Neural cell (in vitro differentiated cells): Measurements from ENCODE around the gene PRDM2. TPM values are rescaled to one million over a fixed set of nuclear protein-coding genes. Genes with fewer than 3 reads are reported as not detected.

Experiments
- H2AFZ ChIP-seq: fragments of 200-600, 300-800 bp; sonication (generic), shearing (Covaris generic); 2 replicates; pipeline ENCODE4 v1.6.0; 2014; ENCODE audit warnings: low read depth, mild to moderate bottlenecking, antibody characterized with exemption, low read length, moderate library complexity
- H3F3A ChIP-seq: fragments of 200-600 bp; shearing (Covaris generic); 2 replicates; pipeline ENCODE4 v1.6.1; 2016; ENCODE audit warnings: mild to moderate bottlenecking, moderate library complexity, mixed read lengths, antibody characterized with exemption, low read length; ENCODE audit not compliant: insufficient read depth, poor library complexity, severe bottlenecking
- H3K27ac ChIP-seq: fragments of 200-600, 300-800 bp; sonication (generic), shearing (Covaris generic); 2 replicates; pipeline ENCODE4 v1.5.1; 2014; ENCODE audit warnings: mild to moderate bottlenecking, low read length, moderate library complexity
- H3K27me3 ChIP-seq: fragments of 300-800, 200-600 bp; sonication (generic), shearing (Covaris generic); 2 replicates; pipeline ENCODE4 v1.6.0; 2014; ENCODE audit warnings: mild to moderate bottlenecking, low read depth, low read length, moderate library complexity; ENCODE audit not compliant: insufficient read depth
- H3K36me3 ChIP-seq: fragments of 300-800, 200-600 bp; sonication (generic), shearing (Covaris generic); 2 replicates; pipeline ENCODE4 v1.5.1; 2014; ENCODE audit warnings: mild to moderate bottlenecking, antibody characterized with exemption, low read length, moderate library complexity; ENCODE audit not compliant: insufficient read depth
- H3K4me2 ChIP-seq: fragments of 300-800, 200-600 bp; sonication (generic), shearing (Covaris generic); 2 replicates; pipeline ENCODE4 v1.6.0; 2014; ENCODE audit warnings: mild to moderate bottlenecking, low read length
- H3K4me3 ChIP-seq: fragments of 300-800, 200-600 bp; sonication (generic), shearing (Covaris generic); 2 replicates; pipeline ENCODE4 v1.5.1; 2014; ENCODE audit warnings: mild to moderate bottlenecking, low read length, moderate library complexity
- H3K79me2 ChIP-seq: fragments of 200-600 bp; shearing (Covaris generic); replicated peaks from 2 replicates; pipeline ENCODE4 v1.6.0; 2014; ENCODE audit warnings: mild to moderate bottlenecking, low read length, moderate library complexity; ENCODE audit not compliant: insufficient read depth
- H3K9ac ChIP-seq: fragments of 300-800, 200-600 bp; sonication (generic), shearing (Covaris generic); 2 replicates; pipeline ENCODE4 v1.6.1; 2016; ENCODE audit warnings: mild to moderate bottlenecking, low read length, mixed read lengths
- H3K9me2 ChIP-seq: fragments of 200-600 bp; shearing (Covaris generic); 2 replicates; pipeline ENCODE4 v1.6.1; 2016; ENCODE audit warnings: mild to moderate bottlenecking, low read length, mixed read lengths; ENCODE audit not compliant: insufficient read depth
- H3K9me3 ChIP-seq: fragments of 200-600, 300-800 bp; sonication (generic), shearing (Covaris generic); 2 replicates; pipeline ENCODE4 v1.6.1; 2016; ENCODE audit warnings: mild to moderate bottlenecking, mixed run types, low read length, moderate library complexity, mixed read lengths
- H4K20me1 ChIP-seq: fragments of 200-600 bp; shearing (Covaris generic); 2 replicates; pipeline ENCODE4 v1.6.1; 2016; ENCODE audit warnings: mild to moderate bottlenecking, mixed run types; ENCODE audit not compliant: insufficient read depth
- EP300 ChIP-seq: fragments of 450-650 bp; conservative IDR thresholded peaks from 2 replicates; pipeline ENCODE4 v1.6.1; 2014; ENCODE audit warnings: antibody characterized with exemption, mild to moderate bottlenecking, moderate library complexity; ENCODE audit not compliant: poor library complexity, severe bottlenecking
- EZH2 ChIP-seq: fragments of 200-600, 300-800 bp; shearing (Covaris generic), sonication (generic); IDR thresholded peaks from 2 replicates; pipeline ENCODE4 v1.6.1; 2014; ENCODE audit warnings: antibody characterized with exemption, low read length, borderline replicate concordance, mild to moderate bottlenecking; ENCODE audit not compliant: insufficient read depth, poor library complexity, severe bottlenecking
- MXI1 ChIP-seq: fragments of 450-650 bp; conservative IDR thresholded peaks from 2 replicates; pipeline ENCODE4 v1.6.1; 2014; ENCODE audit warnings: antibody characterized with exemption, mild to moderate bottlenecking; ENCODE audit not compliant: poor library complexity, severe bottlenecking
- POLR2AphosphoS5 ChIP-seq: IDR thresholded peaks from 2 replicates; pipeline ENCODE4 v1.6.1; 2012
- RAD21 ChIP-seq: fragments of 450-650 bp; conservative IDR thresholded peaks from 2 replicates; pipeline ENCODE4 v1.6.1; 2014; ENCODE audit warnings: antibody characterized with exemption, mild to moderate bottlenecking, moderate library complexity
- SMC3 ChIP-seq: fragments of 450-650 bp; conservative IDR thresholded peaks from 2 replicates; pipeline ENCODE4 v1.6.1; 2014; ENCODE audit warnings: antibody characterized with exemption, mild to moderate bottlenecking, moderate library complexity; ENCODE audit not compliant: poor library complexity
- TAF1 ChIP-seq: IDR thresholded peaks from 2 replicates; pipeline ENCODE4 v1.6.1; 2012; ENCODE audit warnings: low read depth
- polyA plus RNA-seq: library from polyadenylated mRNA; depleted of rRNA; stranded (reverse); fragments of >200 nt; gene quantifications from 2 replicates; pipeline ENCODE4 v1.2.3, GENCODE V29; 2014
- TF ChIP-seq, protein P1 (sequence below): fragments of 450-650 bp; IDR thresholded peaks from 2 replicates; pipeline ENCODE4 v1.5.1; 2014; ENCODE audit warnings: antibody characterized with exemption, mild to moderate bottlenecking, moderate library complexity; ENCODE audit not compliant: poor library complexity, severe bottlenecking
- TF ChIP-seq, protein P2 (sequence below): IDR thresholded peaks from 2 replicates; pipeline ENCODE4 v1.6.1; 2012; ENCODE audit warnings: borderline replicate concordance

PRDM2 gene
- polyA plus RNA-seq, 1 donor from 2014 or later = 10.7 TPM

DNA sequence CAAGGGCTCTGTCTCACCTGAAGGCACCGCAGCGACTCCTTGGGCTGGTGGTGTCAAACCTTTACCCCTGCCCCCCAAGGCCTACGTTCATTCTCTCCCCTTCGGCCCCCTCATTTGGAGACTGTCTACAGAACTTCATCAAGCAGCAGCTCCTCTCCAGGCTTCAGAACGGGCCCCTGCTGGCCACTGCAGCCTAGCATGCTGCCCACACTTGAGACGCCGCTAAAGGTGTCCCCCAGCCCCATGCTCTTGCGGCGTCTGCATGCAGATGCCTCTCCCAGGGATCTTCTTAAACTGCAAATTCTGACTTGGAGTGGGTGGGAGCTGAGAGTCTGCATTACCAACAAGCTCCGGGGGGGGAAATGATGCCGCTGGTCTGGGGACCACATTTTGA, 104.2 kb downstream of the PRDM2 start:
- Histone ChIP-seq H3K79me2 (no peaks in the 10 kb centered on the region), H3F3A (no peaks in the 10 kb centered on the region), H3K9ac (no peak overlapping the region), H3K9me2 (no peaks in the 10 kb centered on the region), H3K36me3 (no peaks in the 10 kb centered on the region), H3K27me3 (no peaks in the 10 kb centered on the region), H3K4me2 (no peak overlapping the region), H2AFZ (no peak overlapping the region), H3K9me3 (no peaks in the 10 kb centered on the region), H4K20me1 (no peaks in the 10 kb centered on the region), H3K27ac (no peak overlapping the region), H3K4me3 (no peak overlapping the region)
- TF ChIP-seq EZH2 (no peak), MXI1 (no peak), POLR2AphosphoS5 (no peak), TAF1 (no peak), SMC3 (no peak), RAD21 (no peak), EP300 (no peak)
- TF ChIP-seq, protein P1, sequence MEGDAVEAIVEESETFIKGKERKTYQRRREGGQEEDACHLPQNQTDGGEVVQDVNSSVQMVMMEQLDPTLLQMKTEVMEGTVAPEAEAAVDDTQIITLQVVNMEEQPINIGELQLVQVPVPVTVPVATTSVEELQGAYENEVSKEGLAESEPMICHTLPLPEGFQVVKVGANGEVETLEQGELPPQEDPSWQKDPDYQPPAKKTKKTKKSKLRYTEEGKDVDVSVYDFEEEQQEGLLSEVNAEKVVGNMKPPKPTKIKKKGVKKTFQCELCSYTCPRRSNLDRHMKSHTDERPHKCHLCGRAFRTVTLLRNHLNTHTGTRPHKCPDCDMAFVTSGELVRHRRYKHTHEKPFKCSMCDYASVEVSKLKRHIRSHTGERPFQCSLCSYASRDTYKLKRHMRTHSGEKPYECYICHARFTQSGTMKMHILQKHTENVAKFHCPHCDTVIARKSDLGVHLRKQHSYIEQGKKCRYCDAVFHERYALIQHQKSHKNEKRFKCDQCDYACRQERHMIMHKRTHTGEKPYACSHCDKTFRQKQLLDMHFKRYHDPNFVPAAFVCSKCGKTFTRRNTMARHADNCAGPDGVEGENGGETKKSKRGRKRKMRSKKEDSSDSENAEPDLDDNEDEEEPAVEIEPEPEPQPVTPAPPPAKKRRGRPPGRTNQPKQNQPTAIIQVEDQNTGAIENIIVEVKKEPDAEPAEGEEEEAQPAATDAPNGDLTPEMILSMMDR = no peak
- TF ChIP-seq, protein P2, sequence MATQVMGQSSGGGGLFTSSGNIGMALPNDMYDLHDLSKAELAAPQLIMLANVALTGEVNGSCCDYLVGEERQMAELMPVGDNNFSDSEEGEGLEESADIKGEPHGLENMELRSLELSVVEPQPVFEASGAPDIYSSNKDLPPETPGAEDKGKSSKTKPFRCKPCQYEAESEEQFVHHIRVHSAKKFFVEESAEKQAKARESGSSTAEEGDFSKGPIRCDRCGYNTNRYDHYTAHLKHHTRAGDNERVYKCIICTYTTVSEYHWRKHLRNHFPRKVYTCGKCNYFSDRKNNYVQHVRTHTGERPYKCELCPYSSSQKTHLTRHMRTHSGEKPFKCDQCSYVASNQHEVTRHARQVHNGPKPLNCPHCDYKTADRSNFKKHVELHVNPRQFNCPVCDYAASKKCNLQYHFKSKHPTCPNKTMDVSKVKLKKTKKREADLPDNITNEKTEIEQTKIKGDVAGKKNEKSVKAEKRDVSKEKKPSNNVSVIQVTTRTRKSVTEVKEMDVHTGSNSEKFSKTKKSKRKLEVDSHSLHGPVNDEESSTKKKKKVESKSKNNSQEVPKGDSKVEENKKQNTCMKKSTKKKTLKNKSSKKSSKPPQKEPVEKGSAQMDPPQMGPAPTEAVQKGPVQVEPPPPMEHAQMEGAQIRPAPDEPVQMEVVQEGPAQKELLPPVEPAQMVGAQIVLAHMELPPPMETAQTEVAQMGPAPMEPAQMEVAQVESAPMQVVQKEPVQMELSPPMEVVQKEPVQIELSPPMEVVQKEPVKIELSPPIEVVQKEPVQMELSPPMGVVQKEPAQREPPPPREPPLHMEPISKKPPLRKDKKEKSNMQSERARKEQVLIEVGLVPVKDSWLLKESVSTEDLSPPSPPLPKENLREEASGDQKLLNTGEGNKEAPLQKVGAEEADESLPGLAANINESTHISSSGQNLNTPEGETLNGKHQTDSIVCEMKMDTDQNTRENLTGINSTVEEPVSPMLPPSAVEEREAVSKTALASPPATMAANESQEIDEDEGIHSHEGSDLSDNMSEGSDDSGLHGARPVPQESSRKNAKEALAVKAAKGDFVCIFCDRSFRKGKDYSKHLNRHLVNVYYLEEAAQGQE = no peak

DNA sequence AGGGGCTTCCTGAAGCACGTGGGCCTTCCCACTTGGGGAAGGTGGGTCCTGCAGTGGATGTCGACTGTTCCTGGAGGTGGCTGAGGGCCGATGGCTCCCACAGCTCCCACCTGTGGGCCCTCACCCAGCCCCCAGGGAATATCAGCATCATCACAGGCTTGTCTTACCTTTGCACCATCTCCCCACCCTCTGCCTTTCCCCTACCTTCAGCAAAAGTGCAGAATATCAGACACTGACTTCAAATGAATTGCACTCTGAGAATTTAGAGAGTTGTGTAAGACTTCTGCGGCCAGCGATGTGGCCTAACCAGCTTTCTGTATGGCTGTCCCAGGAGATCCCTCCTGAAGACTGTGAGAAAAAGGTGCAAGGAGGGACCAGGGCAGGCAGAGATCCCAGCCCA, 105.4 kb downstream of the PRDM2 start:
- Histone ChIP-seq H3K4me3 (no peak overlapping the region), H2AFZ (no peak overlapping the region), H3K9me2 (no peaks in the 10 kb centered on the region), H3F3A (no peaks in the 10 kb centered on the region), H3K27me3 (no peaks in the 10 kb centered on the region), H3K27ac (no peak overlapping the region), H3K36me3 (no peaks in the 10 kb centered on the region), H3K9ac (no peak overlapping the region), H3K4me2 (no peak overlapping the region), H3K9me3 (no peaks in the 10 kb centered on the region), H4K20me1 (no peaks in the 10 kb centered on the region), H3K79me2 (no peaks in the 10 kb centered on the region)
- TF ChIP-seq MXI1 (no peak), RAD21 (no peak), EP300 (no peak), SMC3 (no peak), EZH2 (no peak), TAF1 (no peak)
- TF ChIP-seq, protein P2 = no peak
